Parathyroid adenoma (tissue), 2 donors: ENCODE results near the gene FKBP2.

Experiments used
- H2AFZ ChIP-seq: fragments of 300-600 bp; sonication (generic); one replicate; pipeline ENCODE4 v1.7.0; 2017; ENCODE audit warnings: antibody characterized with exemption, mild to moderate bottlenecking
- H3K27ac ChIP-seq: fragments of 300-600 bp; sonication (generic); one replicate; pipeline ENCODE4 v1.7.0; 2017
- H3K27me3 ChIP-seq: fragments of 300-600 bp; sonication (generic); one replicate; pipeline ENCODE4 v1.7.0; 2017; ENCODE audit warnings: low read length; ENCODE audit not compliant: control insufficient read depth, insufficient read depth
- H3K36me3 ChIP-seq: fragments of 300-600 bp; sonication (generic); one replicate; pipeline ENCODE4 v1.7.0; 2017; ENCODE audit warnings: low read length; ENCODE audit not compliant: control insufficient read depth, insufficient read depth
- H3K4me1 ChIP-seq: fragments of 300-600 bp; sonication (generic); one replicate; pipeline ENCODE4 v1.7.0; 2017; ENCODE audit warnings: control low read depth
- H3K4me2 ChIP-seq: fragments of 300-600 bp; sonication (generic); one replicate; pipeline ENCODE4 v1.7.0; 2017; ENCODE audit warnings: low read length
- H3K4me3 ChIP-seq: fragments of 300-600 bp; sonication (generic); one replicate; pipeline ENCODE4 v1.7.0; 2017; ENCODE audit warnings: low read depth, low read length
- H3K79me2 ChIP-seq: fragments of 300-600 bp; sonication (generic); one replicate; pipeline ENCODE4 v1.7.0; 2017; ENCODE audit warnings: control low read depth
- H3K9ac ChIP-seq: fragments of 300-600 bp; sonication (generic); one replicate; pipeline ENCODE4 v1.7.0; 2017; ENCODE audit warnings: mild to moderate bottlenecking
- H3K9me3 ChIP-seq: fragments of 300-600 bp; sonication (generic); one replicate; pipeline ENCODE4 v1.7.0; 2017; ENCODE audit warnings: low read length; ENCODE audit not compliant: control insufficient read depth
- CTCF ChIP-seq: fragments of 300-600 bp; sonication (generic); IDR thresholded peaks from one replicate; pipeline ENCODE4 v1.7.0; 2017; ENCODE audit warnings: antibody characterized with exemption, mild to moderate bottlenecking
- donor health status: primary hyperparathyroidism.

Gene FKBP2

GRCh38 chr11:64202992-64203391 lies 37.9 kb upstream of the FKBP2 start:
- Histone ChIP-seq H3K9me3 (no peaks in the 10 kb centered on the region), H3K4me1 (peaks cover 4% of the 10 kb centered on the region), H3K27me3 (no peaks in the 10 kb centered on the region), H3K27ac (no peak overlapping the region), H3K79me2 (no peaks in the 10 kb centered on the region), H3K36me3 (no peaks in the 10 kb centered on the region), H2AFZ (no peak overlapping the region), H3K4me2 (no peak overlapping the region), H3K4me3 (no peak overlapping the region), H3K9ac (no peak overlapping the region)
- no peak for TF ChIP-seq CTCF

GRCh38 chr11:64203421-64204079 lies 37.3 kb upstream of the FKBP2 start:
- Histone ChIP-seq H3K27ac (no peak overlapping the region), H3K9me3 (no peaks in the 10 kb centered on the region), H3K9ac (no peak overlapping the region), H3K4me1 (peaks cover 4% of the 10 kb centered on the region), H2AFZ (no peak overlapping the region), H3K79me2 (no peaks in the 10 kb centered on the region), H3K27me3 (no peaks in the 10 kb centered on the region), H3K4me3 (no peak overlapping the region), H3K36me3 (no peaks in the 10 kb centered on the region), H3K4me2 (no peak overlapping the region)
- TF ChIP-seq CTCF: no peak

DNA sequence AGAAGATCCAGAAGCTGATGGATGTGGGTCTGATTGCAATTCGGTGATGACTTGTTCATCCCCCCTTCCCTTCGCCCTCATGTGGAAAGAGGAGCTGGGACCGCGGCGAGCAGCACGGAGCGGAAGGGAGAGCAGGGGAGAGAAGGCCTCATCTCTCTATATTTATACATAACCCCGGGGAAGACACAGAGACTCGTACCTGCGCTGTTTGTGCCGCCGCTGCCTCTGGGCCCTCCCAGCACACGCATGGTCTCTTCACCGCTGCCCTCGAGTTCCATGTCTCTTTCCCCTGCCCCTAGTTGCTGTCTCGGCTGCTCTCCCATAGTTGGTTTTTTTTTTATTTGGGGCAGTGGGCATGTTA lies 36.8 kb upstream of the FKBP2 start:
- no peaks in the 10 kb centered on the region for H3K9me3 ChIP-seq
- no peaks in the 10 kb centered on the region for H3K36me3 ChIP-seq
- H3K4me2 ChIP-seq: no peak overlapping the region
- no peak for TF ChIP-seq CTCF
- no peak overlapping the region for H2AFZ ChIP-seq
- H3K4me1 ChIP-seq: peaks cover 4% of the 10 kb centered on the region
- H3K27ac ChIP-seq: peak overlapping the region; percentile 24
- H3K4me3 ChIP-seq: no peak overlapping the region
- H3K27me3 ChIP-seq: no peaks in the 10 kb centered on the region
- H3K79me2 ChIP-seq: no peaks in the 10 kb centered on the region
- H3K9ac ChIP-seq: no peak overlapping the region

DNA sequence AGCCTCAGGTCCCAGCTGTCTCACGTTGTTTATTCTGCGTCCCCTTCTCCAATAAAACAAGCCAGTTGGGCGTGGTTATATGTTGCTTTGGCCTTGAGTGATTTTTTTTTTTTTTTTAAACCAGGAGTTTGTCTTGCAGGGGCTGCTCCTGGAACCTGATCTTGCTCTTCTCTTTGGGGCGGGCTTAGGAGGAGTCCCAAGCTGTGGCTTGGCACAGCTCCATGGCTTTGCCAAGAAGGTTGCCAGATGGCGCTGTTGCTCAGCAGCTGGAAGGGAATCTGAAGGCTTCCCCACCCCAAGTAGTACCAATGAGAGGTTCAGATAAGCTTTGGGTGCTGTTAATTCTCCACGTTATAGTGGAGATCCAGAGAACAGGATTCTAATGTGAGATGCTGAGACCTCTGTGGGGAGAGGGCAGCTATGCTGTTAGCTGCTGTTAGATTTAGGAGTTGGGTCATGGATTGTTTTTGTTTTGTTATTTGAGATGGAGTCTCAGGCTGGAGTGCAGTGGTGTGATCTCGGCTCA lies 36.4 kb upstream of the FKBP2 start:
- H3K27me3 ChIP-seq: no peaks in the 10 kb centered on the region
- H3K79me2 ChIP-seq: no peaks in the 10 kb centered on the region
- H3K36me3 ChIP-seq: no peaks in the 10 kb centered on the region
- no peak overlapping the region for H3K4me3 ChIP-seq
- H3K4me1 ChIP-seq: peaks cover 4% of the 10 kb centered on the region
- H3K9ac ChIP-seq: no peak overlapping the region
- no peak overlapping the region for H2AFZ ChIP-seq
- H3K9me3 ChIP-seq: no peaks in the 10 kb centered on the region
- peak overlapping the region; percentile 24 for H3K27ac ChIP-seq
- TF ChIP-seq CTCF: peak; percentile 73
- no peak overlapping the region for H3K4me2 ChIP-seq
